ENCODE results near the gene DDX51.

The DDX51 gene

DNA sequence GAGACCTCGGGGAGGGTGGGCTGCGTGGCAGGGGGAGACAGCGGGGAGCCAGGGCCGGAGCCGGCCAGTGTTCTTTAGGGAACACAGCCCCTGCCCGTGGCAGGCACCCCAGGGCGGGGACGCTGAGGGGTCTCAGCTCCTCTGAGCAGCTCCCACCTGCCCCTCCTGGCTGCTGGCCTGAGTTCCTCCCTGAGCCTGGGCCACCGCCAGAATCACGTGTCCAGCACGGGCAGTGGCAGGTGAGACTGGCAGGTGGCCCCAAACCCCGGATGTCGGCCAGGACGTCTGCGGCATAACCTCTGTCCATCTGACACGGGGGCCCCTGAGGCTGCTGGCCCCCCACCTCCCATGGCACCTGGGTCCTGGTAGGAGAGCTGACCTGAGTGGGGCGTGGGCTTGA is 25.3 kb upstream of the DDX51 start:
- TF ChIP-seq, protein P1, sequence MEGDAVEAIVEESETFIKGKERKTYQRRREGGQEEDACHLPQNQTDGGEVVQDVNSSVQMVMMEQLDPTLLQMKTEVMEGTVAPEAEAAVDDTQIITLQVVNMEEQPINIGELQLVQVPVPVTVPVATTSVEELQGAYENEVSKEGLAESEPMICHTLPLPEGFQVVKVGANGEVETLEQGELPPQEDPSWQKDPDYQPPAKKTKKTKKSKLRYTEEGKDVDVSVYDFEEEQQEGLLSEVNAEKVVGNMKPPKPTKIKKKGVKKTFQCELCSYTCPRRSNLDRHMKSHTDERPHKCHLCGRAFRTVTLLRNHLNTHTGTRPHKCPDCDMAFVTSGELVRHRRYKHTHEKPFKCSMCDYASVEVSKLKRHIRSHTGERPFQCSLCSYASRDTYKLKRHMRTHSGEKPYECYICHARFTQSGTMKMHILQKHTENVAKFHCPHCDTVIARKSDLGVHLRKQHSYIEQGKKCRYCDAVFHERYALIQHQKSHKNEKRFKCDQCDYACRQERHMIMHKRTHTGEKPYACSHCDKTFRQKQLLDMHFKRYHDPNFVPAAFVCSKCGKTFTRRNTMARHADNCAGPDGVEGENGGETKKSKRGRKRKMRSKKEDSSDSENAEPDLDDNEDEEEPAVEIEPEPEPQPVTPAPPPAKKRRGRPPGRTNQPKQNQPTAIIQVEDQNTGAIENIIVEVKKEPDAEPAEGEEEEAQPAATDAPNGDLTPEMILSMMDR (IDR thresholded peaks at IDR 0.05; ENCODE audit: low read depth, low read length) = no peak
- Histone ChIP-seq H3K4me3 (ENCODE audit: low read depth, low read length) (no peak overlapping the region), H3K27ac (no peak overlapping the region), H3K9me3 (ENCODE audit: severe bottlenecking) (no peaks in the 10 kb centered on the region), H3K27me3 (ENCODE audit: insufficient read depth, low read depth, severe bottlenecking) (no peaks in the 10 kb centered on the region), H3K36me3 (no peaks in the 10 kb centered on the region)
- DNase-seq = no peak

DNA sequence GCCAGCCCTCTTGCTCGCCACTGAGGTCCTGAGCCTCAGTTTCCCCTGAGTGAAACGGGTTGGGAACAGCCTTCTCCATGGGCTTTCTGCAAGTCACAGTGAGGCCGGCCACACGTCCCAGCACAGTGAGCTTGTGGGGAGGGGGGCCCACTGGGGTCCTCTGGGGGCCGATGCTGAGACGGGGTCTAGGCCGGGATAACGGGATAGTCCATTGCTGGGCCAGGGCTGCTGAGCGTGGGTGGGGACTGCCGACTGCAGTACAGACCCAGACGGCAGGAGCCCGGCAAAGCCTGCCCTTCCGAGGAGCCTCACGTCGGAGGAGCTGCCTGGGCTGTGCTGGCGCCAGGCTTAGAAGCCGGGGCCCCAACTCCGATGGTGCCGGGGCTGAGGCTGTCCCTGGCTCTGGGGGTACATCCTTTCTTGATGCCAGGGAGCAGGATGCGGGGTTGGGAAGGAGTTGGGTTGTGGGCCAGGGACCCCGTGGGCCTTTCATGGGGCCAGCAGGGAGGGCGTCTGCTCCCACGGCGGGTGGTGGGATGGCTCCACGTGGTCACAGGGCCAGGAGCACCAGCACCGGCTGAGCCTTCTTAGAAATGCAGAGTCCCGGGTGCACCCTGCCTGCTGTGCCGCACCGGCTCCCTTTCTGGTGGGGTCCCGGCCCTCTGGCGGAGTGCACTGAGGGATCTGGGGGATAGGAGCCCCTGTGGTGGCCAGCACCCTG is 24.4 kb upstream of the DDX51 start:
- Histone ChIP-seq H3K36me3 (no peaks in the 10 kb centered on the region), H3K27me3 (ENCODE audit: insufficient read depth, low read depth, severe bottlenecking) (no peaks in the 10 kb centered on the region), H3K9me3 (ENCODE audit: severe bottlenecking) (no peaks in the 10 kb centered on the region), H3K27ac (no peak overlapping the region), H3K4me3 (ENCODE audit: low read depth, low read length) (no peak overlapping the region)
- TF ChIP-seq, protein P1 (IDR thresholded peaks at IDR 0.05; ENCODE audit: low read depth, low read length) = no peak
- no peak for DNase-seq

DNA sequence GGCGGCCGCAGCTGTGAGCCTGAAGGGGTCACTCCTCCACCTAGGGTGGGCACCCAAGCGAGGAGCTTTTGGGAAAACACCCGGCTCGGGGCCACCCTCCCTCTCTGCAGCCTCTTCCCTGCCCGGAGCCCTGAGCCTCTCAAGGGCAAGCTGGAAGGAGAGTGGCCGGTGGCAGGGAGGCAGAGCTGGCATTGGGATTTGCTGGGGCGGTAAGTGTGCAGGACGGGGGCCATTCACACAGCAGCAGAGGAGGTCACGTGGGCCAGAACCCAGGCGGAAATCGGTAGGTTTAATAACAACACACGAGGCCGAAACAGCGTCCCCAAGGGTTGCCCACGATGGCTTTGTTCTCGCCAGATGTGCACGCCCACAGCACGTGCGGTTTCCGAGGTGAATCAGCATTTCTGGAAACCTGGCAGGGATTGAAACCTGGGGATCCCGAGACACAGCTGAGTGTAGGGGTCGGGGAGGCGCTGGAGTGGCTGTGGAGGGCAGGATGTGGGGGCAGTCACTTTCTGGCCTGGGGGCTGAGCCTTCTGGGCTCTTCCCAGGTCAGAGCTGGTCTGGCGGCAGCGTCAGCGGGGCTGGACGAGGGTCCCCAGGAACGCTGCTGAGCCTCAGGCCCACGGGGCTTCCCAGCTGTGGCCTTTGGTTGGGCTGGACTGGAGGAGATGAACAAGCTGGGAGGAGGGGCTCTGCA is 23.6 kb upstream of the DDX51 start:
- H3K36me3 ChIP-seq = no peaks in the 10 kb centered on the region
- TF ChIP-seq, protein P1 (IDR thresholded peaks at IDR 0.05; ENCODE audit: low read depth, low read length) = 0 out of 2 replicates have a peak, but pooled peaks have one; percentile 5
- no peaks in the 10 kb centered on the region for H3K27me3 ChIP-seq (ENCODE audit: insufficient read depth, low read depth, severe bottlenecking)
- no peak for DNase-seq
- no peaks in the 10 kb centered on the region for H3K9me3 ChIP-seq (ENCODE audit: severe bottlenecking)
- no peak overlapping the region for H3K4me3 ChIP-seq (ENCODE audit: low read depth, low read length)
- no peak overlapping the region for H3K27ac ChIP-seq

DNA sequence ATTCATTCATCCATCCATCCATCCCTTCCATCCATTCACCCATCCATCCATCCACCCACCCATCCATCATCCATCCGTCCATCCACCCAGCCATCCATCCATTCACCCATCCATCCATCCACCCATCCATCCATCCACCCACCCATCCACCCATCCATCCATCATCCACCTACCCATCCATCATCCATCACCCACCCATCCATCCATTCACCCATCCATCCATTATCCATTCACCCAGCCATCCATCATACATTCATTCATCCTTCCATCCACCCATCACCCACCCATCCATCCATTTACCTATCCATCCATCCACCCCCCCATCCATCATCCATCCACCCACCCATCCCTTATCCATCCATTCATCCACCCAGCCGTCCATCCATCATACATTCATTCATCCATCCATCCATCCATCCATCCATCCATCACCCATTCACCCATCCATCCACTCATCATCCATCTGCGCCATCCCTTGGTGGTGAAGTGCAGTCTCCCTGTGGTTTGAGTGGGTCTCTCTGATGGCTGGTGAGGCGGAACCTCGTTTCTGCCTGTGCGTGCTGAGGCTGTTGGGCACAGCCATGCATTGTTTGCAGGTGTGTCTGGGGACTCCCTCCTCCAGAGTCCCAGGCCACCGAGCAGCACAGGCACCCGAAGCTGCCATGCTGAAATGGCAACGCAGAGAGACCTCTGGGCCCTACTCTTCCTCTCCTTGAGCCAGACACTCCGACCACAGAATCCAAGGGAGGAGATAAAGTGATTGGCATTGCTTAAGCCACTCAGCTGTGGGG is 22.9 kb upstream of the DDX51 start:
- Histone ChIP-seq H3K27me3 (ENCODE audit: insufficient read depth, low read depth, severe bottlenecking) (no peaks in the 10 kb centered on the region), H3K27ac (no peak overlapping the region), H3K4me3 (ENCODE audit: low read depth, low read length) (no peak overlapping the region), H3K36me3 (no peaks in the 10 kb centered on the region), H3K9me3 (ENCODE audit: severe bottlenecking) (no peaks in the 10 kb centered on the region)
- TF ChIP-seq, protein P1 (IDR thresholded peaks at IDR 0.05; ENCODE audit: low read depth, low read length) = no peak
- DNase-seq = no peak

DNA sequence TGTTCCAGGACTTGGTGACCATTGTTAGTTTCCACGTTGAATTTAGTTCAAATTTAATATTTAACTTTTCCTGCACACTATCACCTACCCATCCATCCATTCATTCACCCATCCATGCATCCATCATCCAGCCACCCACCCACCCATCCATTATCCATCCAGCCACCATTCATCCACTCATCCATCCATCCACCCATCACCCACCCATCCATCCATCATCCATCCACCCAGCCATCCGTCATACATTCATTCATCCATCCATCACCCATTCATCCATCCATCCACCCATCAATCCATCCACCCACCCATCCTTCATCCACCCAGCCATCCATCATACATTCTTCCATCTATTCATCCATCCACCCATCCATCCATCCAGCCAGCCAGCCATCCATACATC is 22.0 kb upstream of the DDX51 start:
- DNase-seq = no peak
- TF ChIP-seq, protein P1 (IDR thresholded peaks at IDR 0.05; ENCODE audit: low read depth, low read length) = no peak
- no peaks in the 10 kb centered on the region for H3K27me3 ChIP-seq (ENCODE audit: insufficient read depth, low read depth, severe bottlenecking)
- H3K27ac ChIP-seq = no peak overlapping the region
- H3K9me3 ChIP-seq (ENCODE audit: severe bottlenecking) = no peaks in the 10 kb centered on the region
- no peak overlapping the region for H3K4me3 ChIP-seq (ENCODE audit: low read depth, low read length)
- H3K36me3 ChIP-seq = no peaks in the 10 kb centered on the region
